K562 (cell line): ENCODE measurements around the gene GAMT. TPM values are rescaled to one million over a fixed set of nuclear protein-coding genes. Genes with fewer than 3 reads are reported as not detected.
A peak's percentile ranks its signal among the peaks of the same experiment; 100 is the strongest.

Experiments used
- ATAC-seq: fragments of 200-7000 bp; cut with Tn5 transposase; 3 replicates; pipeline ENCODE4 v1.9.1; 2020; ENCODE audit warnings: moderate library complexity
- BruUV-seq: library from RNA; stranded (reverse); fragments of 400-500 nt; replicated peaks from 2 replicates; lab custom pipeline; 2021; lab: Mats Ljungman, UMichigan
- CTCF ChIA-PET: fragments of 300-600 bp; formaldehyde crosslinking; extraction: SDS; loops from one replicate; lab custom pipeline; 2021; ENCODE audit warnings: low intra/inter-chr PET ratio; lab: Yijun Ruan, JAX
- POLR2A ChIA-PET: fragments of 300-600, 350-650 bp; sonication (Branson Sonifier 250); formaldehyde crosslinking; extraction: SDS; loops from one replicate; lab custom pipeline; 2021; ENCODE audit warnings: antibody characterized with exemption, inconsistent platforms; lab: Yijun Ruan, JAX
- DNase-seq, 4 experiments: peaks; one replicate each; pipeline versions ENCODE4 v3.0.0 to v3.0.0-alpha.2; 2011 to 2018; ENCODE audit warnings: low spot score in 3 of 4, mixed read lengths in 3 of 4; ENCODE audit errors: extremely low read depth in 1 of 4
- FAIRE-seq: peaks from 2 replicates; lab custom pipeline; 2011; peaks lifted over from hg19 to GRCh38; lab: Jason Lieb, UNC
- H2AFZ ChIP-seq: 2 replicates; pipeline ENCODE4 v1.6.0; 2011; ENCODE audit warnings: low read depth, low read length, control low read depth, inconsistent platforms
- H3K27ac ChIP-seq: fragments of 200-600 bp; 3 replicates; pipeline ENCODE4 v1.8.0; 2011; ENCODE audit warnings: low read depth, mild to moderate bottlenecking, control low read depth, inconsistent platforms, low read length, moderate library complexity, mixed read lengths; ENCODE audit errors: extremely low read depth
- H3K27me3 ChIP-seq, 2 experiments: fragments of 300-600 bp in 1 of 2; 2 replicates in 1 of 2; 3 replicates in 1 of 2; pipeline versions ENCODE4 v1.6.0 to v1.8.0; 2011; ENCODE audit warnings: inconsistent platforms in 2 of 2, low read length in 2 of 2, mild to moderate bottlenecking in 1 of 2, mixed read lengths in 1 of 2, moderate library complexity in 1 of 2; ENCODE audit not compliant: control insufficient read depth in 2 of 2, insufficient read depth in 2 of 2
- H3K36me3 ChIP-seq: fragments of 300-600 bp; 3 replicates; pipeline ENCODE4 v1.8.0; 2011; ENCODE audit warnings: mild to moderate bottlenecking, low read length, inconsistent platforms; ENCODE audit not compliant: control insufficient read depth, insufficient read depth
- H3K4me1 ChIP-seq, 2 experiments: fragments of 200-600 bp in 1 of 2; replicated peaks in 1 of 2; 2 replicates in 1 of 2; 3 replicates in 1 of 2; pipeline versions ENCODE4 v1.5.1 to v1.8.0; 2011; ENCODE audit warnings: inconsistent platforms in 2 of 2, low read length in 2 of 2, mild to moderate bottlenecking in 1 of 2, mixed read lengths in 1 of 2, moderate library complexity in 1 of 2; ENCODE audit not compliant: control insufficient read depth in 2 of 2, insufficient read depth in 2 of 2
- H3K4me2 ChIP-seq: 2 replicates; pipeline ENCODE4 v1.6.1; 2011; ENCODE audit warnings: low read length, control low read depth, inconsistent platforms, mixed read lengths; ENCODE audit not compliant: insufficient read depth
- H3K4me3 ChIP-seq: fragments of 200-600 bp; sonication (generic), shearing (Covaris generic); 2 replicates; pipeline ENCODE4 v1.5.1; 2016; ENCODE audit warnings: control low read depth, inconsistent platforms
- H3K79me2 ChIP-seq: fragments of 200-600 bp; 3 replicates; pipeline ENCODE4 v1.8.0; 2011; ENCODE audit warnings: low read length, inconsistent platforms; ENCODE audit not compliant: control insufficient read depth, insufficient read depth
- H3K9ac ChIP-seq, 2 experiments: 2 replicates each; pipeline versions ENCODE4 v1.6.0 to v1.6.1; 2011; ENCODE audit warnings: low read depth in 2 of 2, low read length in 2 of 2, control low read depth in 1 of 2, inconsistent platforms in 1 of 2, mild to moderate bottlenecking in 1 of 2, mixed read lengths in 1 of 2; ENCODE audit not compliant: insufficient read depth in 1 of 2
- H3K9me1 ChIP-seq: one replicate; pipeline ENCODE4 v1.6.0; 2011; ENCODE audit warnings: inconsistent platforms, mild to moderate bottlenecking, low read length, moderate library complexity; ENCODE audit not compliant: control insufficient read depth, insufficient read depth
- H3K9me3 ChIP-seq: replicated peaks from 2 replicates; pipeline ENCODE4 v1.5.1; 2011; ENCODE audit warnings: low read depth, low read length, inconsistent platforms; ENCODE audit not compliant: control insufficient read depth, insufficient read depth
- H4K20me1 ChIP-seq: replicated peaks from 2 replicates; pipeline ENCODE4 v1.6.1; 2011; ENCODE audit warnings: low read length, inconsistent platforms, mixed read lengths; ENCODE audit not compliant: control insufficient read depth, insufficient read depth
- E2F3 ChIP-seq: fragments of 250-450 bp; sonication (Bioruptor Pico); IDR thresholded peaks from 2 replicates; pipeline ENCODE4 v1.4.0; 2020; ENCODE audit warnings: mild to moderate bottlenecking
- MEIS2 ChIP-seq: fragments of 450-650 bp; IDR thresholded peaks from 2 replicates; pipeline ENCODE4 v1.6.1; 2014; ENCODE audit warnings: mild to moderate bottlenecking; ENCODE audit not compliant: partially characterized antibody
- NRF1 ChIP-seq, 2 experiments: fragments of 450-650 bp; IDR thresholded peaks in 1 of 2; conservative IDR thresholded peaks in 1 of 2; 2 replicates each; pipeline ENCODE4 v1.6.1; 2014; ENCODE audit warnings: mild to moderate bottlenecking in 2 of 2
- POLR2G ChIP-seq: fragments of 200-400 bp; formaldehyde crosslinking; IDR thresholded peaks from 2 replicates; pipeline ENCODE4 v1.6.1; 2017; ENCODE audit warnings: low read depth, mild to moderate bottlenecking, antibody characterized with exemption, low read length, moderate library complexity
- TFAP4 ChIP-seq: sonication (generic); formaldehyde crosslinking; IDR thresholded peaks from 2 replicates; pipeline ENCODE4 v1.8.0; 2022; ENCODE audit warnings: missing genetic modification reagents, mild to moderate bottlenecking, moderate library complexity, borderline replicate concordance
- WGBS: fragments of 100-300 bp; shearing (Covaris generic); methylation state at CpG from one replicate; pipeline ENCODE4 v1.1.6; 2016; ENCODE audit warnings: low coverage, mixed read lengths; ENCODE audit not compliant: insufficient coverage; ENCODE audit errors: missing lambda C conversion rate; 5-methylcytosine and 5-hydroxymethylcytosine counted together
- in situ Hi-C: fragments of 300-500 bp; cut with MboI; formaldehyde crosslinking; loops from 4 replicates; pipeline ENCODE4 v1.15.0; 2018; ENCODE audit warnings: inconsistent platforms, mixed read lengths
- intact Hi-C: fragments of 100-400 bp; cut with micrococcal nuclease; formaldehyde crosslinking; loops from 2 replicates; pipeline ENCODE4 v1.14.2; 2022
- polyA plus RNA-seq, 8 experiments: library from polyadenylated mRNA; depleted of rRNA in 4 of 8; stranded (reverse) in 5 of 8; unstranded in 3 of 8; fragments of >200 nt; fragmentation: Nextera tagmentation in 2 of 8; fragmentation: Illumina TruSeq in 1 of 8; extraction: Ambion mirVana in 2 of 8; extraction: Trizol in 1 of 8; gene quantifications; 2 replicates each; pipeline versions ENCODE4 v1.2.1 to v1.2.3, GENCODE V29; 2011 to 2014; ENCODE audit warnings: inconsistent platforms in 1 of 8, missing spikeins in 1 of 8
- total RNA-seq, 7 experiments: library from RNA; depleted of rRNA in 6 of 7; stranded (reverse); fragments of >200 nt in 6 of 7; fragmentation: Illumina TruSeq in 2 of 7; extraction: Trizol in 2 of 7; gene quantifications; 2 replicates each; pipeline versions ENCODE4 v1.2.1 to v1.2.3, GENCODE V29; 2011 to 2021; ENCODE audit warnings: low replicate concordance in 1 of 7

The GAMT gene
- total and polyA plus RNA-seq, 9 of the 15 experiments (the other 6 are each of a cell fraction or from before 2014, with no cell fraction given) = 1.3 to 35.3 (median 27.2) TPM

GRCh38 chr19:1422360-1422759, 21.0 kb upstream of the GAMT start:
- Histone ChIP-seq H3K9ac (peak overlapping the region in 1 of 2 experiments; percentile 22; a peak in 1 of 4 replicates), H4K20me1 (peaks cover 30% of the 10 kb centered on the region; the same call in 1 of the 2 replicates), H3K4me1 (peaks cover 0 to 48% of the 10 kb centered on the region in 2 experiments; a peak in 2 of 5 replicates), H3K27me3 (no peaks in the 10 kb centered on the region), H3K4me2 (no peak overlapping the region), H2AFZ (no peak overlapping the region), H3K36me3 (peaks cover 98% of the 10 kb centered on the region), H3K27ac (no peak overlapping the region), H3K9me1 (peaks cover 6% of the 10 kb centered on the region)
- in situ Hi-C loops = no loop called here
- 84% methylated on average over 15 of the region's 16 CpGs for WGBS
- FAIRE-seq (no peak), DNase-seq (no peak)
- CTCF ChIA-PET = no interaction called here
- TF ChIP-seq E2F3 (CRISPR knock-in tag) (no peak), TFAP4 (peak; percentile 18; the same call in 1 of the 2 replicates), NRF1 (conservative IDR thresholded peaks at IDR 0.05 in 1 of 2, IDR thresholded peaks at IDR 0.05 in 1 of 2) (no peak)
- TF ChIP-seq, all 486 proteins: peak for 1
- BruUV-seq = no TSS peak
- Histone ChIP-seq H3K79me2 (peaks cover 76% of the 10 kb centered on the region), H3K4me3 (no peak overlapping the region), H3K9me3 (no peaks in the 10 kb centered on the region)
- intact Hi-C loops = no loop called here
- ATAC-seq = no peak
- POLR2A ChIA-PET = interaction anchor here (0.7 to 2.4 kb wide), 4 partner anchors 9 to 113 kb away, joined by 3 to 6 read pairs (median 4); no protein-coding TSS in a partner anchor

- H3K79me2 ChIP-seq = peaks cover 81% of the 10 kb centered on the region
- POLR2A ChIA-PET = interaction anchor here (0.7 to 1.4 kb wide), 3 partner anchors 15 to 113 kb away, joined by 3 read pairs; no protein-coding TSS in a partner anchor
Measured at GRCh38 chr19:1421958-1422305, 20.6 kb upstream of the GAMT start.

More at GRCh38 chr19:1421958-1422305, 20.6 kb upstream of the GAMT start:
- CTCF ChIA-PET = no interaction called here
- peaks cover 34% of the 10 kb centered on the region for H4K20me1 ChIP-seq
- intact Hi-C loops = no loop called here
- H2AFZ ChIP-seq = no peak overlapping the region
- ATAC-seq (no peak), FAIRE-seq (no peak), DNase-seq (no peak)
- TF ChIP-seq MEIS2 (no peak), POLR2G (peak; percentile 55)
- BruUV-seq = no TSS peak
- H3K36me3 ChIP-seq = peaks cover 98% of the 10 kb centered on the region
- H3K4me2 ChIP-seq = no peak overlapping the region
- H3K9me1 ChIP-seq = peaks cover 10% of the 10 kb centered on the region
- H3K27ac ChIP-seq = no peak overlapping the region
- H3K4me1 ChIP-seq = peaks cover 0 to 48% of the 10 kb centered on the region in 2 experiments; a peak in 2 of 5 replicates
- WGBS = 94% methylated on average over 20 of the region's 22 CpGs
- H3K27me3 ChIP-seq = no peaks in the 10 kb centered on the region
- no peak overlapping the region for H3K4me3 ChIP-seq
- no peaks in the 10 kb centered on the region for H3K9me3 ChIP-seq
- in situ Hi-C loops = no loop called here
- H3K9ac ChIP-seq = peak overlapping the region in 1 of 2 experiments; percentile 22; a peak in 1 of 4 replicates
